IPS-18a (cell line): ENCODE measurements around the gene TFAM.

ENCODE experiments used
- H3K27ac ChIP-seq: one replicate; pipeline ENCODE4 v1.5.1; 2013; ENCODE audit warnings: low read length
- H3K27me3 ChIP-seq: one replicate; pipeline ENCODE4 v1.6.1; 2013; ENCODE audit warnings: mild to moderate bottlenecking, low read length; ENCODE audit not compliant: control insufficient read depth, insufficient read depth
- H3K36me3 ChIP-seq: one replicate; pipeline ENCODE4 v1.6.1; 2013; ENCODE audit warnings: low read depth, low read length; ENCODE audit not compliant: control insufficient read depth
- H3K4me1 ChIP-seq: one replicate; pipeline ENCODE4 v1.6.1; 2013; ENCODE audit warnings: low read depth, low read length; ENCODE audit not compliant: control insufficient read depth
- H3K4me3 ChIP-seq: one replicate; pipeline ENCODE4 v1.5.1; 2013; ENCODE audit warnings: low read length
- H3K9ac ChIP-seq: one replicate; pipeline ENCODE4 v1.6.1; 2013; ENCODE audit warnings: mild to moderate bottlenecking, low read length, moderate library complexity
- H3K9me3 ChIP-seq: one replicate; pipeline ENCODE4 v1.6.1; 2013; ENCODE audit warnings: low read depth, low read length; ENCODE audit not compliant: control insufficient read depth

TFAM gene

DNA sequence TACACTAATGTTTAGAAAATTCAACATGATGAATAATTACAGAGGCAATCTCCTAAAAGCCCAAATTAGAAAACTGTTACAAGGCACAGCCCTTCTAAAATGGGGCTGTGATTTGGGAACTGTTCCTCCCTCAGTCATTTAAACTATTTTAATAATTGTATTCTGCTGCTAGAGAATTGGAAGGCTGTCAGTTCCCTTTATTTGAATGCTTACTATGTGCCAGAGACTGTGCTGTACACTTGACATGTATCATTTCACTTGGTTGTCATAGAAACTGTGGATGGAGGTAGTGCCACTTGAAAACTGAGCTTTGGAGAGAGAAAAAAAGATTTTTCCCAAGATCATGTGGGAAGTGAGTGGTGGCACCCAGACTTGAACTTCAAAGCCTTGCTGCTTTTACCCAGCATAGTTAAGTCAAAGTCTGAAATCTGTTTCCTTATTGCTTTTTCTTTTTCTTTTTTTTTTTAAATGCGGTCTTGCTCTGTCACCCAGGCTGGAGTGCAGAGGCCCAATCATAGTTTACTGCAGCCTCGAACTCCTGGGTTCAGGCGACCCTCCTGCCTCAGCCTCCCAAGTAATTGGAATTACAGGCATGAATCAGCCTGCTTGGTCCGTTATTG lies 26.8 kb upstream of the TFAM start:
- Histone ChIP-seq H3K36me3 (no peaks in the 10 kb centered on the region), H3K27ac (no peak overlapping the region), H3K27me3 (no peaks in the 10 kb centered on the region), H3K9ac (no peak overlapping the region), H3K4me3 (no peak overlapping the region), H3K4me1 (no peaks in the 10 kb centered on the region), H3K9me3 (no peaks in the 10 kb centered on the region)

- no peak overlapping the region for H3K4me3 ChIP-seq
- no peaks in the 10 kb centered on the region for H3K4me1 ChIP-seq
- no peaks in the 10 kb centered on the region for H3K9me3 ChIP-seq
- no peaks in the 10 kb centered on the region for H3K27me3 ChIP-seq
- no peak overlapping the region for H3K27ac ChIP-seq
- no peaks in the 10 kb centered on the region for H3K36me3 ChIP-seq
- no peak overlapping the region for H3K9ac ChIP-seq
These were observed 26.3 kb upstream of the TFAM start for GRCh38 chr10:58358947-58359346.

DNA sequence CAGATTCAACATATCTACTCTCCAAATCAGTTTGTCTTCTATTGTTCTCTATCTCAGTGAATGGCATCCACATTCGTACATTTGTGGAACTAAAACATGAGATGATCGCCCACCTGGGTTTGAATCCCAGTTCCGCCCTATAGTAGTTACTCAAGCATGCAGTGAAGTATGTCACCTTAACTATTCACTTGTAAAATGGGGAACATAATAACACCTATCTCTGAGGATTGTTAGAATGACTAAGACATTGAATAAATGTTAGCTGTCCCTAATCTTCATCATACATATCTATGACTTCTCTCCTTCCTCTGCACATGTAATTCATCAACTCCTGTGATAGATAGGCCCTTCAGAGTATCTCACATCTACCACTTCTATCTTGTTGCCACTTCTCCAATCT lies 25.7 kb upstream of the TFAM start:
- Histone ChIP-seq H3K36me3 (peaks cover 4% of the 10 kb centered on the region), H3K4me1 (no peaks in the 10 kb centered on the region), H3K27ac (no peak overlapping the region), H3K4me3 (no peak overlapping the region), H3K9ac (no peak overlapping the region), H3K9me3 (no peaks in the 10 kb centered on the region), H3K27me3 (no peaks in the 10 kb centered on the region)

GRCh38 chr10:58360412-58361004 lies 24.7 kb upstream of the TFAM start:
- no peak overlapping the region for H3K27ac ChIP-seq
- H3K36me3 ChIP-seq: peaks cover 10% of the 10 kb centered on the region
- no peak overlapping the region for H3K9ac ChIP-seq
- no peaks in the 10 kb centered on the region for H3K4me1 ChIP-seq
- no peak overlapping the region for H3K4me3 ChIP-seq
- H3K27me3 ChIP-seq: no peaks in the 10 kb centered on the region
- no peaks in the 10 kb centered on the region for H3K9me3 ChIP-seq

GRCh38 chr10:58361353-58361752 lies 23.9 kb upstream of the TFAM start:
- Histone ChIP-seq H3K27ac (no peak overlapping the region), H3K4me3 (no peak overlapping the region), H3K4me1 (no peaks in the 10 kb centered on the region), H3K36me3 (peaks cover 11% of the 10 kb centered on the region), H3K27me3 (no peaks in the 10 kb centered on the region), H3K9me3 (no peaks in the 10 kb centered on the region), H3K9ac (no peak overlapping the region)

GRCh38 chr10:58362027-58362789 lies 23.0 kb upstream of the TFAM start:
- H3K4me1 ChIP-seq: no peaks in the 10 kb centered on the region
- H3K36me3 ChIP-seq: peaks cover 11% of the 10 kb centered on the region

GRCh38 chr10:58367069-58367468 lies 18.1 kb upstream of the TFAM start:
- Histone ChIP-seq H3K36me3 (peaks cover 11% of the 10 kb centered on the region), H3K9me3 (no peaks in the 10 kb centered on the region), H3K27me3 (no peaks in the 10 kb centered on the region), H3K9ac (no peak overlapping the region), H3K4me1 (no peaks in the 10 kb centered on the region), H3K27ac (no peak overlapping the region), H3K4me3 (no peak overlapping the region)

More at GRCh38 chr10:58362027-58362789, 23.0 kb upstream of the TFAM start:
- H3K9ac ChIP-seq: no peak overlapping the region
- no peak overlapping the region for H3K27ac ChIP-seq
- no peak overlapping the region for H3K4me3 ChIP-seq
- H3K9me3 ChIP-seq: no peaks in the 10 kb centered on the region
- no peaks in the 10 kb centered on the region for H3K27me3 ChIP-seq

DNA sequence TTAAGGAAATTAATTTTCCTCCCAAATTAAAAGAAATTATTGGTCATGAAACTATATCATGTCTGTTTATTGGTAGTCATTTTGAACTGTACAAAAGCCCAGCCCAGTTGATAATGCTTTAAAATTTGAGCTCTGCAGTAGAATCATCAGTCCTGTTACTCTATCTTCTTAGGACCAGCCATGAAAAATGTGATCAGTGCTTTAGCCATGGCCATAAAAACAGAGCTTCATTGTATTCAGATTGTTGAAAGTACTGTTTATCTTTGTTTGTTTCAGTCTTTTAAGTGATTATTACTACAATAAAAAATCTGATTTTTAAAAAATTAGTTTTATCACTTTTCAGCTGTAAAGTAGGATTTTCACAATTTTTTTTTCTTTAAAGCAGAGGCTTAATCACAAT lies 13.7 kb upstream of the TFAM start:
- no peak overlapping the region for H3K9ac ChIP-seq
- H3K4me3 ChIP-seq: no peak overlapping the region
- H3K27ac ChIP-seq: no peak overlapping the region
- no peaks in the 10 kb centered on the region for H3K27me3 ChIP-seq
- H3K4me1 ChIP-seq: no peaks in the 10 kb centered on the region
- H3K36me3 ChIP-seq: no peaks in the 10 kb centered on the region
- H3K9me3 ChIP-seq: no peaks in the 10 kb centered on the region

- no peaks in the 10 kb centered on the region for H3K9me3 ChIP-seq
- no peak overlapping the region for H3K27ac ChIP-seq
- H3K9ac ChIP-seq: no peak overlapping the region
- no peaks in the 10 kb centered on the region for H3K36me3 ChIP-seq
- H3K27me3 ChIP-seq: no peaks in the 10 kb centered on the region
- H3K4me3 ChIP-seq: no peak overlapping the region
- H3K4me1 ChIP-seq: no peaks in the 10 kb centered on the region
These were observed 12.4 kb upstream of the TFAM start for GRCh38 chr10:58372607-58373441.

- H3K4me3 ChIP-seq: no peak overlapping the region
- H3K36me3 ChIP-seq: no peaks in the 10 kb centered on the region
- H3K27ac ChIP-seq: no peak overlapping the region
- H3K9ac ChIP-seq: no peak overlapping the region
- H3K9me3 ChIP-seq: no peaks in the 10 kb centered on the region
- no peaks in the 10 kb centered on the region for H3K4me1 ChIP-seq
- no peaks in the 10 kb centered on the region for H3K27me3 ChIP-seq
These were observed 11.8 kb upstream of the TFAM start for GRCh38 chr10:58373442-58373827.

GRCh38 chr10:58382489-58382995 lies 2.7 kb upstream of the TFAM start:
- H3K36me3 ChIP-seq: peaks cover 9% of the 10 kb centered on the region
- H3K4me1 ChIP-seq: peaks cover 4% of the 10 kb centered on the region
- H3K4me3 ChIP-seq: no peak overlapping the region
- H3K9me3 ChIP-seq: no peaks in the 10 kb centered on the region
- H3K9ac ChIP-seq: no peak overlapping the region
- H3K27ac ChIP-seq: no peak overlapping the region
- no peaks in the 10 kb centered on the region for H3K27me3 ChIP-seq
